GM20431 (cell line): ENCODE data around the gene WNT1.

ENCODE experiments used
- in situ Hi-C: fragments of 300-500 bp; cut with MseI, MboI; formaldehyde crosslinking; loops from one replicate; pipeline ENCODE4 v1.15.0; 2020; ENCODE audit warnings: low sequenced_read_pairs; ENCODE audit not compliant: unreplicated experiment

WNT1 gene

DNA sequence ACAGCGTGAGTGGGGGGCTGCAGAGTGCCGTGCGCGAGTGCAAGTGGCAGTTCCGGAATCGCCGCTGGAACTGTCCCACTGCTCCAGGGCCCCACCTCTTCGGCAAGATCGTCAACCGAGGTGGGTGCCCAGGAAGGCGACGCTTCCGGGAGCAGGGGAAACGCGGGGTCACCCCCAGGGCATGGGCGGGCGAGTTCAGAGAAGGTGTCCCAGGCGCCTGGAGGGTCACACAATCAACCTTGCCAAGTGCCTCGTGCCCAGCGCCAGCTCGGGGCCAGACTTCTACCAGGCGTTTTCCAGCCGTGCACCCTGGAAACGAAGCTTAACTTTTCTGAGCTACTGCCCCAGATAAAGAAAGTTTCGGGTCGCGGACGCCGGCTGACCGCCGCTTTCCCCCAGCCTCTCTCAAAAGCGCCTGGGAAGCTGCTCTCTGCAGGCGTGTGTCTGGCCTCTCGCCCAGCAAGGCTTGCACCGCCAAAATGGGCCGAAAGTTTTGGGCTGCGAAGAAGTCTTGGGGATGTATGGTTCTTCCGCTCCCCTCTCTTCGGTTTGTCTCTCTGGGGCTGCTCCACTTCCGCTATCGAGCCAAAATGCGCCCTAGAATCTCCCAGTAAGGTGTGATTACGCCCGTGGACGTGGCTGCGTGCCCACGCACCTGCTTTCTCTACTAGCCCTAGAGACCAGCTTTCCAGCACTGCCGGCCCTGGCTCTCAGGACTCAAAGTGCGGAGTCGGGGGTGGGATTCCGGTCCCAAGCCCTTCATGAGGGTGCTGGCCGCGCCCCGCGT, 1.7 kb downstream of the WNT1 start:
- in situ Hi-C loops = no loop called here

DNA sequence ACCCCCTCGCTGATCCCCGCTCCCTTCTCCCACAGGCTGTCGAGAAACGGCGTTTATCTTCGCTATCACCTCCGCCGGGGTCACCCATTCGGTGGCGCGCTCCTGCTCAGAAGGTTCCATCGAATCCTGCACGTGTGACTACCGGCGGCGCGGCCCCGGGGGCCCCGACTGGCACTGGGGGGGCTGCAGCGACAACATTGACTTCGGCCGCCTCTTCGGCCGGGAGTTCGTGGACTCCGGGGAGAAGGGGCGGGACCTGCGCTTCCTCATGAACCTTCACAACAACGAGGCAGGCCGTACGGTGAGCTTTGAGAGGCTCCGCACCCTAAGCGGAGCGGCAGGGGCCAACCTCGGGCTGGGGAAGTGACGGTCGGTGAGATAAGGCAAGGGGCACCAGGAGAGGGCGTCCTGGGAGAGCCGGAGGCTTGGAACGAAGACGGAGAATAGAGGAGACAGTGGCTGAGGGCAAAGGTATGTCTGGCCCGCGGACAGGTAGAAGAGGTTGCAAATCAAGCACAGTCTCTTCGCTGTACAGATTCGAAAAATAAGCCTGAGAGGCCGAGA, 2.3 kb downstream of the WNT1 start:
- in situ Hi-C loops = no loop called here

DNA sequence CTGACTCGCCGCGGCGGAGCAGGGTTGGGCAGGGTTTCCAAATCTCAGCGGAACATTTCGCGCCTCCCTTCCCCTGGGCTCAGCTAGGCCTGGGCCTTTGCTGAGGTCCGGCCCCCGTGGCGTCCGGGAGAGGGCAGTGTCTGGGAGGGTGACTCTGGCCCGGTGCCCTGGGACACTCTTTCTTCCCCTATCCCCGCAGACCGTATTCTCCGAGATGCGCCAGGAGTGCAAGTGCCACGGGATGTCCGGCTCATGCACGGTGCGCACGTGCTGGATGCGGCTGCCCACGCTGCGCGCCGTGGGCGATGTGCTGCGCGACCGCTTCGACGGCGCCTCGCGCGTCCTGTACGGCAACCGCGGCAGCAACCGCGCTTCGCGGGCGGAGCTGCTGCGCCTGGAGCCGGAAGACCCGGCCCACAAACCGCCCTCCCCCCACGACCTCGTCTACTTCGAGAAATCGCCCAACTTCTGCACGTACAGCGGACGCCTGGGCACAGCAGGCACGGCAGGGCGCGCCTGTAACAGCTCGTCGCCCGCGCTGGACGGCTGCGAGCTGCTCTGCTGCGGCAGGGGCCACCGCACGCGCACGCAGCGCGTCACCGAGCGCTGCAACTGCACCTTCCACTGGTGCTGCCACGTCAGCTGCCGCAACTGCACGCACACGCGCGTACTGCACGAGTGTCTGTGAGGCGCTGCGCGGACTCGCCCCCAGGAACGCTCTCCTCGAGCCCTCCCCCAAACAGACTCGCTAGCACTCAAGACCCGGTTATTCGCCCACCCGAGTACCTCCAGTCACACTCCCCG, 3.0 kb downstream of the WNT1 start:
- in situ Hi-C loops = no loop called here

DNA sequence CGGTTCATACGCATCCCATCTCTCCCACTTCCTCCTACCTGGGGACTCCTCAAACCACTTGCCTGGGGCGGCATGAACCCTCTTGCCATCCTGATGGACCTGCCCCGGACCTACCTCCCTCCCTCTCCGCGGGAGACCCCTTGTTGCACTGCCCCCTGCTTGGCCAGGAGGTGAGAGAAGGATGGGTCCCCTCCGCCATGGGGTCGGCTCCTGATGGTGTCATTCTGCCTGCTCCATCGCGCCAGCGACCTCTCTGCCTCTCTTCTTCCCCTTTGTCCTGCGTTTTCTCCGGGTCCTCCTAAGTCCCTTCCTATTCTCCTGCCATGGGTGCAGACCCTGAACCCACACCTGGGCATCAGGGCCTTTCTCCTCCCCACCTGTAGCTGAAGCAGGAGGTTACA, 3.6 kb downstream of the WNT1 start:
- in situ Hi-C loops = no loop called here

DNA sequence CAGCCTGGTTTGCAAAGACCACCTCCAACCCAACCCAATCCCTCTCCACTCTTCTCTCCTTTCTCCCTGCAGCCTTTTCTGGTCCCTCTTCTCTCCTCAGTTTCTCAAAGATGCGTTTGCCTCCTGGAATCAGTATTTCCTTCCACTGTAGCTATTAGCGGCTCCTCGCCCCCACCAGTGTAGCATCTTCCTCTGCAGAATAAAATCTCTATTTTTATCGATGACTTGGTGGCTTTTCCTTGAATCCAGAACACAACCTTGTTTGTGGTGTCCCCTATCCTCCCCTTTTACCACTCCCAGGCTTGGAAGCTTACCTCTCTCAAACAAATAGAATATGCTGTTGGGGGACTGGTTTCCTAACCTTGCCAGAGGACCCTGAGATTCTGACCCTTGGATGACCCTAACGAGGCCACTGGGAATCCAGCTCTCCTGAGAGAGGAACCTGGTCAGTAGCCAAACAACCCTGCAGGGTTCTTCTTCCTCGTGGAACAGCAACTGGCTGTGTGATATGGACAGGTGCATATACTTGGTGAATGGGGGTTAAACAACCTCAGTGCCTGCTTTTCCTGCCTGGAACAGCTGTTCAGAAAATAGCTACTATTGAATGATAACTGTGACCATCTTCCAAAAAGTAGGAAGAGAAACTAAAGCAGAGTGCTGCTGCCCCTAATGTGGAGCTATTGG, 4.4 kb downstream of the WNT1 start:
- in situ Hi-C loops = no loop called here

DNA sequence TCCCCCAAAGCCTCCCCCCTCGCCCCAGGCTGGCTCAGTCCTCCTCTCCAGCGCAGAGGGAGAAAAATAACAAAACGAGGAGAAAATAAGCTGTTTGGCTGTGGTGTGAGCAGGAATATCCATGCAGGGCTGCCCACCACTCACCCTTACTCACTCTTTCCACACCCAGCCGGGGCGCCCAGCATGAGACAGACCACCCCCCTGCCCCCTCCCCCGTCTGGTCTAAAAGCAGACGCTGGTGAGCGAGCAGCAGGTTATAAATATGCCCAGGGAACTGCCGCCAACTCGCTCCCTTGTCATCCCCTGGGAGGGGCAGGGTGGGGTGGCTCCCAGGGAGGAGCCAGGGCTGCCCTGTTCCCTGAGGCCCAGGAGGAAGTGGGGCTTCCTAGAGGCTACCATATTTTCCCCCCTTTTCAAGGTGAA, 7.4 kb downstream of the WNT1 start:
- in situ Hi-C loops = no loop called here

DNA sequence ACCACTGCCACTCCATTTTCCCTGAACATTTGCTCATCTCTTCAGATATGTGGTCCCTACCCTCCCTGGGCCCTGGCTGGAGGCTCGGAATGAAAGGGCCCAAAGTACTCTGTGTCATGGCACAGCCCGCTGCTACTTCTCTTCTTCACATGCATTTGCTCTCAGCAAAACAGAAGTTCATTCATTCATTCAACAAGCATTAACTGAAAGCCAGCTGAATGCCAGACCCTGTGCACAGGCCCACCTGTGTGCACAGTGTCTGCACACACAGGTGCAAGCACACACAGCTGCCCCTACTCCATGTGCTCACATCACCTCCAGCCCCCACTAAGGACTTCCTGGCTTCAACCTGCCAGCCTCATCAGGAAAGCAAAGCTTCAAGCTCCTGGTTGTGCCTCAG, 7.8 kb downstream of the WNT1 start:
- in situ Hi-C loops = no loop called here

GRCh38 chr12:48986720-48987291, 8.7 kb downstream of the WNT1 start:
- in situ Hi-C loops = no loop called here

- in situ Hi-C loops = no loop called here
Measured at GRCh38 chr12:48988030-48988649, 10.0 kb downstream of the WNT1 start.

- in situ Hi-C loops = no loop called here
Measured at GRCh38 chr12:48990552-48990951, 12.4 kb downstream of the WNT1 start.

GRCh38 chr12:48991247-48992050, 13.3 kb downstream of the WNT1 start:
- in situ Hi-C loops = no loop called here

DNA sequence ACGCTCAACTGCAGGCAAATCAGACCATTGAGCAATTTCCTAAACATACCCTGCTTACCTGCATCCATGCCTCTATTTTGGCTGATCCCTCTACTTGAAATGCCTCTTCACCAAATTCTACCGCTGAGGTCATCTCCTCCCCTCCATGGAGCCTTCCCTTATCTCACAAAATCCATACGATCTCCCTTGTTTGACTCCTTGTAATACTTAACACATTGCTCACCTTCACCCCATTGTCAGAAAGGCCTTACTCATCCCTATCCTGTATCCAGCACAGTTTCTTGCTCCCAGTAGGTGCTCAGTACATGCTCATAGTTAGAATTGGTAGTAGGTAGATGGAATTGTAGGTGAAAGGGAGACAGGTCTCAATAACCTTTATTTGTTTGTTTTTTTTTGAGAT, 15.7 kb downstream of the WNT1 start:
- in situ Hi-C loops = no loop called here

DNA sequence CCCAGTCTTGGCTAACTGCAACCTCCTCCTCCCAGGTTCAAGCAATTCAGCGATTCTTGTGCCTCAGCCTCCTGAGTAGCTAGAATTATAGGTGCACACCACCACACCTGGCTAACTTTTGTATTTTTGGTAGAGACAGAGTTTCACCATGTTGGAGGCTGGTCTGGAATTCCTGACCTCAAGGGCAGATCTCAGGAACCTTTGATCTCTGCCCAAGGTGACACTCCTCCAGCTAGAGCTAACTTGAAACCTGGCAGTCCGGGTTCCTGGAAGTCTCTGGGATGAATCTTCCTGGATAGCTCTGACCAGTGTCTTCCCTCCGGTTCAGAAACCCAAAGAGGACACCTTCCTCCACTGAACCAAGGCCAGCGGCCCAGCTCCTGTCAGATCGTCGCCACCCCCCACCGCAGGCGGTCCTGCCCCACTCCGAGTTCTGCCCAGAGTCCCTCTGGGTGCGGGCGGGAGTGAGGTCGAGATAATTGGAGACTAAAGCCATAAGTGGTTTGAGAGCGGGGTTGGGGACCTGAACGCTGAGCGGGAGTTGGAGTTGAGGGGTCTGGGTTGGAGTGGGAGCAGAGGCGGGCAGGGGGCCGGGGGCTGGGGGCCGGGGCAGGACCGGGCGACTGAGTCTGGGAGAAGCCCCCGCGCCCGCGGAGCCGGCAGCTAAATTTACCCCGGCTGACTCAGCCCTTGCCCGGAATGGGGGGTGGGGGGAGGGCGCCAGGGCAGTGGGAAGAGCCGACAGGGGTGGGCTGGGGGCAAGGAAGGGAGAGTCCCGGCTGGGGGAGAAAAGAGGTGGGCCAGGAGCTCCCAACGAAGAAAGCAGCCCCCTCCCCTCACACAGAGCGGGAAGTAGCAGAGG, 16.3 kb downstream of the WNT1 start:
- in situ Hi-C loops = no loop called here

- in situ Hi-C loops = no loop called here
Measured at GRCh38 chr12:48995086-48995879, 17.2 kb downstream of the WNT1 start.

DNA sequence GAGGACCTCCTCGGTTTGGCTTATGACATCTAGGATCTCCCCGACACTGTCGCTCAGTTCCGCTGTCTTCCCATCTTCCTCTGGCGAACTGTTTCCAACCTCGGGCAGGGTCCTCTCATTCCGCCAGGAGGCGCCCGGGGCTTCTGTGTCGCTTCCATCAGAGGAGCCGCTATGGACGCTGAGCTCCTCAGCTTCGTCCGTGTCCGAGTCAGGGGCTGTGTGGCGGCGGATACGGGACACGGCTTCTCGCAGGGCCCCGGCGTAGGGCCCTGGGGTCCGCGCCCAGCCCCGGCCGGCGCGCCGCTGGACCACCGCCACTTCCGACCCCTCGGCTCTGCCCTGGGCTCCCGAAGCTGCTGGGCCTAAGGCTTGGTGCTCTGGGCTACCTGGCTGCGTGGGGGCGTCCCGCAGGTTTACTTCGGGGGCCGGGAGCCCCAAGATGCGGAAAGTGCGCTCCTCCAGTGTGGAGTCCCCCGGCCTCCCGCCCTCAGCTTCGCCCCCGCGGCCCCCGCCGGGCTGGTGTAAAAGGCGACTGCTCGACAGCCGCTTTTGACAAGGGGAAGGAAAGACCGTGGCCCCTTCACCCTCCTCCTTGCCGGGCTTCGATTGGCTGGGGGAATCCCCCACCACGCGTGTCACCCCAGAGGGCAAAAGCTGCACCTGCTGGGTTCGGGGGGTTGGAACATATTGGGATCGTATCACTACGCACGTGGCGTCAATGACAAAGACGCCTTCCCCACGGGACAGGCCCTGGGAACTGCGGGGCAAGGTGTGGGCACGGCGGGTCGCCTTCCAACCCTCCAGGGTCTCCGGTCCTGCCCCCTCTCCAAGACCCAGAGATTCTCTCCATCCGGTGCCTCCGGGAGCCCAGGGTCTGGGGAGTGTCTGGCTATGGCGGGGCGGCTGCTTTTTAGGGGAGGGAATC, 18.9 kb downstream of the WNT1 start:
- in situ Hi-C loops = no loop called here

- in situ Hi-C loops = no loop called here
Measured at GRCh38 chr12:48997719-48998496, 19.8 kb downstream of the WNT1 start.
